ENCODE data around the gene GNB3. TPM values are rescaled to one million over a fixed set of nuclear protein-coding genes. Genes with fewer than 3 reads are reported as not detected.

The GNB3 gene
- under 1 TPM; 0.62 to 0.72 TPM for total RNA-seq

DNA sequence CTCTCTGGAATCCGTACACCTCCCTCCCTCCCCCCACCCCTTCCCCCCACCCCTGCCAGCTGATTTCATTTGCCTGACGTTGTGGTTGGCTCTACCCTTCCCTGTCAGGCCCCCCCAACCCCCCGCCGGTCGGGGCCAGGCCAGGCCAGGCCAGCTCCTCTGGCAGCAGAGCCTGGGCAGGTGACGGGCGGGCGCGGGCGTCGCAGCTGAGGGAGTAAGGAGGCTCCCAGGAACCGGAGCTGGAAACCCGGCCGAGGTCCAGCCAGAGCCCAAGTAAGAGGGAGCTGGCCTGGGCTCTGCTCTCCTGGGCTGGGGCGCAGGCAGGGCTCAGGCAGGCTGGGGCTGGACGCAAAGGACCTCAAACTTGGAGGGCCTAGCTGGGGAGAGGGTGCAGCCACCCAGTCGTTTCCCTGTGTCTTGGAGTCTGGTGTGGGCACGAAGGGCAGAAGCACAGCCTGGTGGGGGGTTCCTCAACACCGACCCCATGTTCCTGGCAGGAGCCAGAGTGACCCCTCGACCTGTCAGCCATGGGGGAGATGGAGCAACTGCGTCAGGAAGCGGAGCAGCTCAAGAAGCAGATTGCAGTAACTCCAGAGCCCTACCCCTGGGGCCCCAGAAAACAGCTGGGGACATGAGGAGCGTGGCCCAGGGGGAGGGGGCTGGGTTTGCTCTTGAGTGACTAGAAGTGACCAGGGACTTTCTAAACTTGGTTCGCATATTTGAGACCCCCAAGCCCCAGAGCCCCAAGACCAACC is at the start of gene GNB3:
Gene GNB3 (plus strand): TSS at position 165 of the 755 bp plus-strand sequence. CDS start 363 bp downstream, at position 528.
- Histone ChIP-seq H3K4me1 (no peaks in the 10 kb centered on the region), H3K27me3 (no peaks in the 10 kb centered on the region), H3K9ac (ENCODE audit: low read depth in 2 of 2, low read length in 2 of 2) (peak within 1 kb of the TSS in 1 of 2 donors; percentile 24), H3K27ac (no peak within 1 kb of the TSS), H3K4me3 (no peak within 1 kb of the TSS), H3K9me3 (no peaks in the 10 kb centered on the region), H3K36me3 (no peaks in the 10 kb centered on the region)
- TF ChIP-seq, protein P1, sequence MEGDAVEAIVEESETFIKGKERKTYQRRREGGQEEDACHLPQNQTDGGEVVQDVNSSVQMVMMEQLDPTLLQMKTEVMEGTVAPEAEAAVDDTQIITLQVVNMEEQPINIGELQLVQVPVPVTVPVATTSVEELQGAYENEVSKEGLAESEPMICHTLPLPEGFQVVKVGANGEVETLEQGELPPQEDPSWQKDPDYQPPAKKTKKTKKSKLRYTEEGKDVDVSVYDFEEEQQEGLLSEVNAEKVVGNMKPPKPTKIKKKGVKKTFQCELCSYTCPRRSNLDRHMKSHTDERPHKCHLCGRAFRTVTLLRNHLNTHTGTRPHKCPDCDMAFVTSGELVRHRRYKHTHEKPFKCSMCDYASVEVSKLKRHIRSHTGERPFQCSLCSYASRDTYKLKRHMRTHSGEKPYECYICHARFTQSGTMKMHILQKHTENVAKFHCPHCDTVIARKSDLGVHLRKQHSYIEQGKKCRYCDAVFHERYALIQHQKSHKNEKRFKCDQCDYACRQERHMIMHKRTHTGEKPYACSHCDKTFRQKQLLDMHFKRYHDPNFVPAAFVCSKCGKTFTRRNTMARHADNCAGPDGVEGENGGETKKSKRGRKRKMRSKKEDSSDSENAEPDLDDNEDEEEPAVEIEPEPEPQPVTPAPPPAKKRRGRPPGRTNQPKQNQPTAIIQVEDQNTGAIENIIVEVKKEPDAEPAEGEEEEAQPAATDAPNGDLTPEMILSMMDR (IDR thresholded peaks at IDR 0.05): no peak
- intact Hi-C loops (cut with DNase I): no loop called here
- DNase-seq: no peak

DNA sequence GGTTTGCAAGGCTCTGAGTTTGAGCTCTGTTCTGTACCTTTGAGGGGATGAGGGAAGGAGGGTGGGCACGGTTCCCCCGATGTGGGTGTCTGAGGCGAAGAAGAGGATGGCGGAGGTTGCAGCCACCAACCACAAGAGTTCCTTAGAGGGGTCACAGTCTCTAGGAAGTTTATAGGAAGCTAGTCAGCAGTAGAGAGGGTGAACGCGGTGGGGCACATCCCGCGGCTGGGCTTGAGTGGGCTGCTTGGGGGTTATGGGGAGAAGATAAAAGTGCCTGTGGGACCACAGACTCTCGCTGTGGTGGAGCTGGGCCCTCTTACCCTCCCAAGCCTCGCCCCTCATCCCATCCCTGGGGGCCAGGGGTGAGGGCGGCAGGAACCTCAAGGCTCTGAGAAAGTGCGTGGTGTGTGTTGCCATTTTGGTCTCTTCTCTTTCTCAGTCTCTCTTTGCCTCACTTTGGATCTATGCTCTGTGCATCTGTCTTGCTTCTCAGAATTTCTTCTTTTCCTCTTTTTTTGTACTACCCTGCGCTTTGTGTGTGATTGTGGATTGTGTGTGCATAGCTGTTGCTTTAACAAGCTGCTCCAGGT is 48.7 kb upstream of the GNB3 start:
- Histone ChIP-seq H3K27me3 (no peaks in the 10 kb centered on the region), H3K9me3 (no peaks in the 10 kb centered on the region), H3K27ac (peak overlapping the region; percentile 44), H3K36me3 (no peaks in the 10 kb centered on the region), H3K9ac (ENCODE audit: low read depth in 2 of 2, low read length in 2 of 2) (peak overlapping the region in 1 of 2 donors; percentile 3), H3K4me1 (no peaks in the 10 kb centered on the region), H3K4me3 (peak overlapping the region; percentile 30)
- intact Hi-C loops (cut with DNase I): no loop called here
- DNase-seq: no peak
- TF ChIP-seq, protein P1 (IDR thresholded peaks at IDR 0.05): no peak

DNA sequence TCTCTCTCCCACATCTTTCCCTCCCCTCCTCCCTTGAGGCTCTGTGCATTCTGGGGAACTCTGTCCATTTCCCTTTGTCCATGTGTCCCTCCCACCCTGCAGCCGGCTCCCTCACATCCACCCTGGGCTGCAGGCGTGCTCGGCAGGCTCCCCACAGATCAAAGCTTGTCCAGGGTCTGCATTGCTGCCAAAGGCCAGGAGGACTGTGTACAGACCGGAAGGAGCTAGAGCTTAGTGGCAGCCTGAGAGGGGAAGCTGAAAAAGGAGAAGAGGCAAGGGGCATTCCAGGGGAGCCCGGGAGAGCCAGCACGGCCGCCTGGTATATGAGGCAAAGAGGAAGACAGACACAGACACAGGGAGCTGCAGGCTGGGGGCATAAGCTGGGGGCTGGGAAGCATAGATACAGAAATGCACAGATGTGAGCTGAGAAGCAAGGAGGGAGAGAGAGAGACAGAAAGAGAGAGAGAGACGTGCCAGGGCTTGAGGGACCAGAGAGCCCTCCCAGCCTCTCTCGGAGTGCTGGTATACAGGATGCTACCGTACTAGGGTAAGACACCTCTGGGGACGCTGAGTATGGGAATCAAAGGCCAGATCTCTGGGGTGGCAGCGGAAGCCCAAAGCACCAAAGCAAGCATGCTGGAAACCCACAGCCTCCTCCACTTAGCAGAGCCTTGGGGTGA is 48.1 kb upstream of the GNB3 start:
- Histone ChIP-seq H3K27me3 (no peaks in the 10 kb centered on the region), H3K36me3 (no peaks in the 10 kb centered on the region), H3K9me3 (no peaks in the 10 kb centered on the region), H3K4me3 (peak overlapping the region; percentile 30), H3K9ac (ENCODE audit: low read depth in 2 of 2, low read length in 2 of 2) (peak overlapping the region in 1 of 2 donors; percentile 3), H3K4me1 (no peaks in the 10 kb centered on the region), H3K27ac (peak overlapping the region; percentile 44)
- DNase-seq: no peak
- TF ChIP-seq, protein P1 (IDR thresholded peaks at IDR 0.05): no peak
- intact Hi-C loops (cut with DNase I): no loop called here

DNA sequence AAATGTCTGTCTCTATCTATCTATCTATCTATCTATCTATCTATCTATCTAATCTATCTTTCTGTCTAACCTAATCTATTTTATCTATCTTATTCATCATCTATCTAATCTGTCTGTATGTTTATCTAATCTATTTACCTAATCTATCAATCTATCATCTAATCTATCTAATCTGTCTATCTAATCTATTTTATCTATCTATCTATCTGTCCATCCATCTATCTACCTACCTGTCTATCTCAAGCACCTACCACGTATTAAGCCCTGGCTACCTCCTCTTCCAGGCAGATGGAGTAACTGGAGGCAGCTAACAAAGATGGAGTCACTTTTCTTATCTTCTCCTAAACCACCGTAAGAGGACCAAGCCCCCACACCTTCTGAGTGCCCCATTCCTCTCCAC is 45.6 kb upstream of the GNB3 start:
- Histone ChIP-seq H3K27me3 (no peaks in the 10 kb centered on the region), H3K4me1 (no peaks in the 10 kb centered on the region), H3K36me3 (no peaks in the 10 kb centered on the region), H3K9me3 (no peaks in the 10 kb centered on the region), H3K9ac (ENCODE audit: low read depth in 2 of 2, low read length in 2 of 2) (no peak overlapping the region), H3K27ac (no peak overlapping the region), H3K4me3 (no peak overlapping the region)
- TF ChIP-seq, protein P1 (IDR thresholded peaks at IDR 0.05): no peak
- intact Hi-C loops (cut with DNase I): no loop called here
- no peak for DNase-seq

DNA sequence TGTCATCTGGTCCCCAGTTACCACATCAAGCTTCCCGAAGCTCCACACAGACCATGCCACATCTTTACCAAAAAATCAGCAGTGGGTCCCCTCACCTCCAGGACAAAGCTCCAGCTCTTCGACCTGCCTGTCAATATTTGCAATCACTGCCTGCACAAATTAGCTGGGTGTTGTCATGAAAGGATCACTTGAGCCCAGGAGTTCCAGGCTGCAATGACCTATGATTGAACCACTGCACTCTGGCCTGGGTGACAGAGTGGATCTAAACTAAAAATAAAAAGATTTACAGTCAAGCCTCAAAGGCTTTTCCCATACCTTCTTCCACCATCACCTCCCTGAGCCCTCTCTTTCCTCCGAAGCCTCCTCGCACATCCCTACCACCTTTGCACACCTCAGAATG is 44.1 kb upstream of the GNB3 start:
- H3K36me3 ChIP-seq: no peaks in the 10 kb centered on the region
- no peaks in the 10 kb centered on the region for H3K9me3 ChIP-seq
- H3K4me1 ChIP-seq: no peaks in the 10 kb centered on the region
- no peaks in the 10 kb centered on the region for H3K27me3 ChIP-seq
- H3K27ac ChIP-seq: no peak overlapping the region
- DNase-seq: no peak
- TF ChIP-seq, protein P1 (IDR thresholded peaks at IDR 0.05): no peak
- no peak overlapping the region for H3K4me3 ChIP-seq
- no peak overlapping the region for H3K9ac ChIP-seq (ENCODE audit: low read depth in 2 of 2, low read length in 2 of 2)
- intact Hi-C loops (cut with DNase I): no loop called here
